Neural cell (in vitro differentiated cells): ENCODE measurements around the gene ASCL5. TPM values are rescaled to one million over a fixed set of nuclear protein-coding genes. Genes with fewer than 3 reads are reported as not detected.

Experiments
- H2AFZ ChIP-seq: fragments of 200-600, 300-800 bp; sonication (generic), shearing (Covaris generic); 2 replicates; pipeline ENCODE4 v1.6.0; 2014; ENCODE audit warnings: low read depth, mild to moderate bottlenecking, antibody characterized with exemption, low read length, moderate library complexity
- H3F3A ChIP-seq: fragments of 200-600 bp; shearing (Covaris generic); 2 replicates; pipeline ENCODE4 v1.6.1; 2016; ENCODE audit warnings: mild to moderate bottlenecking, moderate library complexity, mixed read lengths, antibody characterized with exemption, low read length; ENCODE audit not compliant: insufficient read depth, poor library complexity, severe bottlenecking
- H3K27ac ChIP-seq: fragments of 200-600, 300-800 bp; sonication (generic), shearing (Covaris generic); 2 replicates; pipeline ENCODE4 v1.5.1; 2014; ENCODE audit warnings: mild to moderate bottlenecking, low read length, moderate library complexity
- H3K27me3 ChIP-seq: fragments of 300-800, 200-600 bp; sonication (generic), shearing (Covaris generic); 2 replicates; pipeline ENCODE4 v1.6.0; 2014; ENCODE audit warnings: mild to moderate bottlenecking, low read depth, low read length, moderate library complexity; ENCODE audit not compliant: insufficient read depth
- H3K36me3 ChIP-seq: fragments of 300-800, 200-600 bp; sonication (generic), shearing (Covaris generic); 2 replicates; pipeline ENCODE4 v1.5.1; 2014; ENCODE audit warnings: mild to moderate bottlenecking, antibody characterized with exemption, low read length, moderate library complexity; ENCODE audit not compliant: insufficient read depth
- H3K4me2 ChIP-seq: fragments of 300-800, 200-600 bp; sonication (generic), shearing (Covaris generic); 2 replicates; pipeline ENCODE4 v1.6.0; 2014; ENCODE audit warnings: mild to moderate bottlenecking, low read length
- H3K4me3 ChIP-seq: fragments of 300-800, 200-600 bp; sonication (generic), shearing (Covaris generic); 2 replicates; pipeline ENCODE4 v1.5.1; 2014; ENCODE audit warnings: mild to moderate bottlenecking, low read length, moderate library complexity
- H3K79me2 ChIP-seq: fragments of 200-600 bp; shearing (Covaris generic); replicated peaks from 2 replicates; pipeline ENCODE4 v1.6.0; 2014; ENCODE audit warnings: mild to moderate bottlenecking, low read length, moderate library complexity; ENCODE audit not compliant: insufficient read depth
- H3K9ac ChIP-seq: fragments of 300-800, 200-600 bp; sonication (generic), shearing (Covaris generic); 2 replicates; pipeline ENCODE4 v1.6.1; 2016; ENCODE audit warnings: mild to moderate bottlenecking, low read length, mixed read lengths
- H3K9me2 ChIP-seq: fragments of 200-600 bp; shearing (Covaris generic); 2 replicates; pipeline ENCODE4 v1.6.1; 2016; ENCODE audit warnings: mild to moderate bottlenecking, low read length, mixed read lengths; ENCODE audit not compliant: insufficient read depth
- H3K9me3 ChIP-seq: fragments of 200-600, 300-800 bp; sonication (generic), shearing (Covaris generic); 2 replicates; pipeline ENCODE4 v1.6.1; 2016; ENCODE audit warnings: mild to moderate bottlenecking, mixed run types, low read length, moderate library complexity, mixed read lengths
- H4K20me1 ChIP-seq: fragments of 200-600 bp; shearing (Covaris generic); 2 replicates; pipeline ENCODE4 v1.6.1; 2016; ENCODE audit warnings: mild to moderate bottlenecking, mixed run types; ENCODE audit not compliant: insufficient read depth
- CTCF ChIP-seq: fragments of 450-650 bp; IDR thresholded peaks from 2 replicates; pipeline ENCODE4 v1.5.1; 2014; ENCODE audit warnings: antibody characterized with exemption, mild to moderate bottlenecking, moderate library complexity; ENCODE audit not compliant: poor library complexity, severe bottlenecking
- EP300 ChIP-seq: fragments of 450-650 bp; conservative IDR thresholded peaks from 2 replicates; pipeline ENCODE4 v1.6.1; 2014; ENCODE audit warnings: antibody characterized with exemption, mild to moderate bottlenecking, moderate library complexity; ENCODE audit not compliant: poor library complexity, severe bottlenecking
- EZH2 ChIP-seq: fragments of 200-600, 300-800 bp; shearing (Covaris generic), sonication (generic); IDR thresholded peaks from 2 replicates; pipeline ENCODE4 v1.6.1; 2014; ENCODE audit warnings: antibody characterized with exemption, low read length, borderline replicate concordance, mild to moderate bottlenecking; ENCODE audit not compliant: insufficient read depth, poor library complexity, severe bottlenecking
- MXI1 ChIP-seq: fragments of 450-650 bp; conservative IDR thresholded peaks from 2 replicates; pipeline ENCODE4 v1.6.1; 2014; ENCODE audit warnings: antibody characterized with exemption, mild to moderate bottlenecking; ENCODE audit not compliant: poor library complexity, severe bottlenecking
- POLR2AphosphoS5 ChIP-seq: IDR thresholded peaks from 2 replicates; pipeline ENCODE4 v1.6.1; 2012
- RAD21 ChIP-seq: fragments of 450-650 bp; conservative IDR thresholded peaks from 2 replicates; pipeline ENCODE4 v1.6.1; 2014; ENCODE audit warnings: antibody characterized with exemption, mild to moderate bottlenecking, moderate library complexity
- REST ChIP-seq: IDR thresholded peaks from 2 replicates; pipeline ENCODE4 v1.6.1; 2012; ENCODE audit warnings: borderline replicate concordance
- SMC3 ChIP-seq: fragments of 450-650 bp; conservative IDR thresholded peaks from 2 replicates; pipeline ENCODE4 v1.6.1; 2014; ENCODE audit warnings: antibody characterized with exemption, mild to moderate bottlenecking, moderate library complexity; ENCODE audit not compliant: poor library complexity
- TAF1 ChIP-seq: IDR thresholded peaks from 2 replicates; pipeline ENCODE4 v1.6.1; 2012; ENCODE audit warnings: low read depth
- polyA plus RNA-seq: library from polyadenylated mRNA; depleted of rRNA; stranded (reverse); fragments of >200 nt; gene quantifications from 2 replicates; pipeline ENCODE4 v1.2.3, GENCODE V29; 2014

The ASCL5 gene
- polyA plus RNA-seq, 1 donor from 2014 or later = not detected

DNA sequence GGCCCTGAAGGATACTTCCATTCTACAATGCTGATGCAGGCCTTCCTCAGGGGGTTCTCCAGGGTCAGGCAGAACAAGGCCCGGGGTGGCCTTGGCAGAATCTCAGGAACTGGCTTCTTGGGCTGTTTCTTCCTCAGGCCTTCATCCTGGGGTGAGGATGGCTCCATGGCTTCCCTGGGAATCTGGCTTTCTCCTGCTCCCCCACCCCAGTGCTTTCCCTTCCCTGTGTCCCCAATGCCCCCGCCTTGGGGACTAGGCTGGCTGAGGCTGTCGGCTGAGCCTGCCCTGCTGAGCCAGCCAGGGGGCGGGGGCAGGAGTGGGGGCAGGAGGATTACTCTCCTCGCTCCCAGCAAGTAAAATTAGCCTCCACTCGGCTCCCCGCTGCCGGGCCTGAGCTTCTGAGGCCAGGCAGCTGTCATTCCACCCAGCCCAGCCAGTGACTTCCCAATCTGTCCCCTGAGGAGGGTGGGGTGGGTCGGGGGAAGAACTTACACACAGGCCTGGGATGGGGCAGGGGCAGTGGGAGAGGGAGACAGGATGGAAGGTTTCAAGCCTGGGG lies 14.7 kb downstream of the ASCL5 start, which contains the start of gene CACNA1S:
Gene CACNA1S, minus strand, starts transcription at position 254 of the 559 bp plus-strand sequence. Its CDS starts 87 bp downstream, at position 167.
- H3K27me3 ChIP-seq = no peaks in the 10 kb centered on the region
- H3K4me2 ChIP-seq = no peak within 1 kb of the TSS
- no peak within 1 kb of the TSS for H2AFZ ChIP-seq

GRCh38 chr1:201111672-201112071 lies 15.3 kb downstream of the ASCL5 start:
- no peak overlapping the region for H3K4me3 ChIP-seq
- H3K9me2 ChIP-seq = no peaks in the 10 kb centered on the region
- H3K9me3 ChIP-seq = no peaks in the 10 kb centered on the region
- H3K27ac ChIP-seq = no peak overlapping the region
- H3K9ac ChIP-seq = no peak overlapping the region
- H3F3A ChIP-seq = peaks cover 3% of the 10 kb centered on the region
- no peak for TF ChIP-seq SMC3
- no peak for TF ChIP-seq CTCF
- no peak for TF ChIP-seq EP300
- TF ChIP-seq RAD21 = no peak
- TF ChIP-seq TAF1 = no peak
- H3K79me2 ChIP-seq = no peaks in the 10 kb centered on the region
- no peaks in the 10 kb centered on the region for H3K36me3 ChIP-seq
- H2AFZ ChIP-seq = no peak overlapping the region
- H3K27me3 ChIP-seq = no peaks in the 10 kb centered on the region
- H4K20me1 ChIP-seq = no peaks in the 10 kb centered on the region
- no peak overlapping the region for H3K4me2 ChIP-seq

More for the DNA sequence above, 14.7 kb downstream of the ASCL5 start, which contains the start of gene CACNA1S:
- H3K9ac ChIP-seq = no peak within 1 kb of the TSS
- H3K27ac ChIP-seq = no peak within 1 kb of the TSS
- no peak within 1 kb of the TSS for H3K4me3 ChIP-seq
- peaks cover 3% of the 10 kb centered on the region for H3F3A ChIP-seq
- H4K20me1 ChIP-seq = no peaks in the 10 kb centered on the region
- H3K79me2 ChIP-seq = no peaks in the 10 kb centered on the region
- H3K36me3 ChIP-seq = no peaks in the 10 kb centered on the region
- no peaks in the 10 kb centered on the region for H3K9me2 ChIP-seq
- TF ChIP-seq MXI1 = no peak
- TF ChIP-seq REST = no peak
- no peak for TF ChIP-seq EP300
- no peak for TF ChIP-seq SMC3
- no peak for TF ChIP-seq TAF1
- no peak for TF ChIP-seq EZH2
- no peak for TF ChIP-seq POLR2AphosphoS5
- TF ChIP-seq CTCF = no peak
- no peak for TF ChIP-seq RAD21
- no peaks in the 10 kb centered on the region for H3K9me3 ChIP-seq
